Measurements from ENCODE around the gene CERS6.

DNA sequence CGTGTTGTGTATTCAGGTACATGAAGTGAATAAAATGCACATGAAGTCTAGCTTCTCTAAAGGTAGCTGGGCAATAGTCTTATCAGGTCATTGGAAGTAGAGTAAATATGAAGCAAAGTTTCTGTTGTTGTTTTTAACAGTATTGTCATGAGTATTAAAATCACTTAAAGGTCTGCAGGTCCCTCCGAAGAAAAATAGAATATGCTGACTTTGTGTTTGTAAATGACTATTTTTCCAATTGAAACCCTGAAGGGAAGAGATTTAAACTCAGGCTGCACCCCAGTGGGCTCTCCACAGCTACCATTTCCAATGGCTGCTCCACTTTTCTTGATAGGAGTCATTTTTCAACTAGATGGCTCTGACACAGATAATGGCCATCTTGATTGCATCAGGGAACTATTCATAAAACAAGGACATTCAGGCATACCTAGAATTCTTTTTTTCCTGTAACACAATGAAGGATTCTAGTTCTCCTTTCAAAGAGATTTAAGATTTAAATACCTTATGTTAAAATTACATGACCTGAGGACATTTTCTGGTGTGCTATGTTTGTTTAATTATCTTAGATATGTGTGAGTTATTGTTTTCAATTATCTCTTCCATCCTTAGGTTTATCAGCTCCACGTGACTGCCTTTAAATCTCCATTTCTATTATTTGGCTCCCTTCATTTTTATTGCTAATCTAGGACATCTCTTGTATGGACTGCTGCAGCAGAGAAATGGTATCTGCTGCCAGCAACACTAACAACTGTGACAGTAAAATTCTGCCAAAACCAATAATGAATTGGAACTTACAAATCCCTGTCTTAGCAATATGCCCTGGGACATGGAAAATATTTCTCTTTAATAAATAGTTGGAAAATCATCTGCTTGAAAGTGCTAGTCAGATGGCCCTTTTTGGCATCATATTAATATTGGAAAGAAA lies 197.2 kb downstream of the CERS6 start:
- TF ChIP-seq, protein P1, sequence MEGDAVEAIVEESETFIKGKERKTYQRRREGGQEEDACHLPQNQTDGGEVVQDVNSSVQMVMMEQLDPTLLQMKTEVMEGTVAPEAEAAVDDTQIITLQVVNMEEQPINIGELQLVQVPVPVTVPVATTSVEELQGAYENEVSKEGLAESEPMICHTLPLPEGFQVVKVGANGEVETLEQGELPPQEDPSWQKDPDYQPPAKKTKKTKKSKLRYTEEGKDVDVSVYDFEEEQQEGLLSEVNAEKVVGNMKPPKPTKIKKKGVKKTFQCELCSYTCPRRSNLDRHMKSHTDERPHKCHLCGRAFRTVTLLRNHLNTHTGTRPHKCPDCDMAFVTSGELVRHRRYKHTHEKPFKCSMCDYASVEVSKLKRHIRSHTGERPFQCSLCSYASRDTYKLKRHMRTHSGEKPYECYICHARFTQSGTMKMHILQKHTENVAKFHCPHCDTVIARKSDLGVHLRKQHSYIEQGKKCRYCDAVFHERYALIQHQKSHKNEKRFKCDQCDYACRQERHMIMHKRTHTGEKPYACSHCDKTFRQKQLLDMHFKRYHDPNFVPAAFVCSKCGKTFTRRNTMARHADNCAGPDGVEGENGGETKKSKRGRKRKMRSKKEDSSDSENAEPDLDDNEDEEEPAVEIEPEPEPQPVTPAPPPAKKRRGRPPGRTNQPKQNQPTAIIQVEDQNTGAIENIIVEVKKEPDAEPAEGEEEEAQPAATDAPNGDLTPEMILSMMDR (IDR thresholded peaks at IDR 0.05): no peak
- TF ChIP-seq EP300 (IDR thresholded peaks at IDR 0.05): no peak
- TF ChIP-seq POLR2A (IDR thresholded peaks at IDR 0.05): no peak
- TF ChIP-seq POLR2AphosphoS5 (IDR thresholded peaks at IDR 0.05): no peak
